GM12864 (cell line): ENCODE measurements around the gene ANKRD39.

ENCODE experiments used
- DNase-seq: peaks from one replicate; pipeline ENCODE4 v3.0.0-alpha.2; 2011; ENCODE audit warnings: low read depth
- H3K4me3 ChIP-seq: 2 replicates; pipeline ENCODE4 v1.5.1; 2011; ENCODE audit warnings: mild to moderate bottlenecking, low read depth, low read length, control low read depth
- TF ChIP-seq, protein P1 (sequence below): IDR thresholded peaks from 2 replicates; pipeline ENCODE4 v1.5.1; 2011; ENCODE audit warnings: low read depth, mild to moderate bottlenecking, moderate library complexity, low read length, control low read depth, inconsistent platforms; ENCODE audit errors: missing control alignments

ANKRD39 gene

DNA sequence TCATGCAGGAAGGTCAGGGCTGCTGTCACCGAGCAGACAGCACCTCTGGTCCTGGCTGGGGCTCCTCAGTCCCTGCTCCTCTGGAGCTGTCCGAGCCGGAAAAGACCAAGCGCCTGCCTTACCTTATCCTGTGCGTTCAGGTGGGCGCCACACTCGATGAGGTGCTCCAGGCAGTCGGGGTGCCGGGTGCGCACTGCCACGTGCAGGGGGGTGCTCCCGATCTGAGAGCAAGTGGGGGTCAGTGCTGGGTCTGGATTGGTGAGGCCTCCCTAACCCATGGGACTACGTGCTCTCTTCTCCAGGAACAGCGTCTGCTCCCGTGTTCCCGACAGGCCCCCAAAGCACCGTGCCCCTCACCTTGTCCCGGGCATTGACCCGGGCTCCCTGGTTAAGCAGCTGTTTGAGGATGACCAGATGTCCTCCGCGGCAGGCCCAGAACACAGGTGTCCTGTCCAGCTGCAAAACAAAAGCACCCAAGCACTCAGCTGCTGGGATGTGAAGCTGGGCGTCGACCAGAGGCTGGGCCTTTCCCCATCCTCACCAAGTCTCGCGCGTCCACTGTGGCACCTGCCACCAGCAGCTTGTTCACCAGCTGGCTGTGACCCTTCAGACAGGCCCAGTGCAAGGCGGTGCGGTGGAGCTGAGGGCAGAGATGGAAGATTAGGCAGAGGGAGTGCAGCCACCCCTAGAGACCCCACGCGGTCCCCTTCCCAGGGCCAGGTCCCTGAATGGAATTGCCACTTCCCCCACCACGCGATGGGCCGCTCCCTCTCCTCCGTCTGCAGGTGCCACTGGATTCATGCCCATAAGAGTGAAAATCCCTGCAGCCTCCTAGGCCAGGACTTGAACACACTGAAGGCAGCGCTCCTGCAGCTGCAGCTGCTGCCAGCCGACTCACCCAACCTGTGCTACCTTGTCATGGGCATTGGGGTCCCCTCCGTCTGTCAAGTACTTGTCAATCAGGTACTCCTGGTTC is 17.7 kb downstream of the ANKRD39 start:
- TF ChIP-seq, protein P1, sequence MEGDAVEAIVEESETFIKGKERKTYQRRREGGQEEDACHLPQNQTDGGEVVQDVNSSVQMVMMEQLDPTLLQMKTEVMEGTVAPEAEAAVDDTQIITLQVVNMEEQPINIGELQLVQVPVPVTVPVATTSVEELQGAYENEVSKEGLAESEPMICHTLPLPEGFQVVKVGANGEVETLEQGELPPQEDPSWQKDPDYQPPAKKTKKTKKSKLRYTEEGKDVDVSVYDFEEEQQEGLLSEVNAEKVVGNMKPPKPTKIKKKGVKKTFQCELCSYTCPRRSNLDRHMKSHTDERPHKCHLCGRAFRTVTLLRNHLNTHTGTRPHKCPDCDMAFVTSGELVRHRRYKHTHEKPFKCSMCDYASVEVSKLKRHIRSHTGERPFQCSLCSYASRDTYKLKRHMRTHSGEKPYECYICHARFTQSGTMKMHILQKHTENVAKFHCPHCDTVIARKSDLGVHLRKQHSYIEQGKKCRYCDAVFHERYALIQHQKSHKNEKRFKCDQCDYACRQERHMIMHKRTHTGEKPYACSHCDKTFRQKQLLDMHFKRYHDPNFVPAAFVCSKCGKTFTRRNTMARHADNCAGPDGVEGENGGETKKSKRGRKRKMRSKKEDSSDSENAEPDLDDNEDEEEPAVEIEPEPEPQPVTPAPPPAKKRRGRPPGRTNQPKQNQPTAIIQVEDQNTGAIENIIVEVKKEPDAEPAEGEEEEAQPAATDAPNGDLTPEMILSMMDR = no peak
- DNase-seq = no peak
- H3K4me3 ChIP-seq = no peak overlapping the region

DNA sequence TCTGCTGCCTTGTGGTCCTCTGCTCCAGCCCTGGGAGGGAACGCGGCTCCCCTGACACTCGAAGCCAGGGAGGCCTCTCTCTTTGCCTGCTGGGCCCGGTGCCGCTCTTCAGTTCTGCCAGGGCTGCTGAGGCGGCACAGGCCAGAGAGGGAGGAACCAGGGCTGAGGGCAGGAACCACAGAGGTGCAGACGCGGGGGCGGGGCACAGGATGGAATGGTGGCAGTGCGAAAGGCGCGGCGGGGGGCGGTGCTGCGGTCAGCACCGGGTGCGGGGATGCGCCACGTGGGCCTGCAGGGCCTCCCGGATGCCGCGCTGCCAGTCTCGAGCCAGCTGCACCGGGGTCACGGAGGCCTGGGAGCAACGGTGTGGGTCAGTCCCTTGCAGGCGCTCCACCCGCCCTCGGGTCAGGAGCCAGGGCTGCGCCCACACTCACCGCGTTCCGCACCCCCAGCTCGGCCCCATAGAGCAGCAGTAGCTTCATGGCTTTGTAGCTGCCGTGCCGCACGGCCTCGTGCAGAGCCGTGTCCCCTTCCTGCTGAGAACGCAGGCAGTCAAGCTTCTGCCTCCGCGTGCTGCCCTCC is 18.4 kb downstream of the ANKRD39 start:
- no peak for DNase-seq
- TF ChIP-seq, protein P1 = no peak
- no peak overlapping the region; the same call in 1 of the 2 replicates for H3K4me3 ChIP-seq

DNA sequence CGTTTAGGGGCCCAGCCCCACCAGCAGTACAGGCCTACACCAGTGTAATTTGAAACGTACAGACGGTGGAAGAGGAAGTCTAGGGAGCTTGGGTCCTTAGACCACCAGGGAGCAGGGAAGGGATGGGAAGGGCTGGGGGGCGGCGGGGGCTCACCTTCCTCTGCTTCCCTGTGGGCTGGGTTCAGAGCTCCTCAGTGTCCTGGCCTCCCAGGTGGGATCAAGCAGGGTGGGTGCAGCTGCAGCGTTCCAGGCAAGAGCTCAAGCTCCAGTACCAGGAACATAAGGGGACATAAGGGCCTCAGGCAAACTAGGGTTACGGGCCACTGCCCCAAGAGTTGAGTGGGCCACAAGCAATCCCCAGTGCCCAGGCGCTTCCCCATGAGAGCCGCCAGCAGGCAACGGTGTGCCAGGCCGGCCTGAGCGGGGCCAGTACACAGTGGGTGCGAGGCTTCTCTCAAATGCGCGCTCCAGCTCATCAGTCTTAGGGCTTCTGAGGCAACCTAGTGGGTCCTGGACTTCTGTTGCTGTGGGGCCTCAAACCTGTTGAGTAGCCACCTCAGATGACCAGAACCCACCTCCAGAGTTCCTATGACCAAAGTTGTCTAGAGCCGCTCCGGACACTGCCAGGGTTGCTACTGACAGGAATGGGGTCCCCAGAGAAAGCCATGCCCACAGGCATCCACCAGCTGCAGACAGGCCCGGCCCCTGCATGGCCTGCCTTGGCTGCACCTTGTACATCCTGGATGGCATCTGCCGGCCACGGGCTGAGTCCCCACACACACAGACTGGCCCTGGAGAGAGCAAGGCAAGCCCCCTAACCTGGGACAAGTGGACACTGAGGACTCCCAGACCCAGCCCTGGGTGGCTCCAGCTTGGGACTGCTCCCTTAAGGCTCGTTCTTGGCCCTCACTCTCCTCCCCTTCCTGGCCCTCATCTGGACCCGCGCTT is 19.2 kb downstream of the ANKRD39 start:
- TF ChIP-seq, protein P1 = no peak
- DNase-seq = no peak
- no peak overlapping the region for H3K4me3 ChIP-seq

DNA sequence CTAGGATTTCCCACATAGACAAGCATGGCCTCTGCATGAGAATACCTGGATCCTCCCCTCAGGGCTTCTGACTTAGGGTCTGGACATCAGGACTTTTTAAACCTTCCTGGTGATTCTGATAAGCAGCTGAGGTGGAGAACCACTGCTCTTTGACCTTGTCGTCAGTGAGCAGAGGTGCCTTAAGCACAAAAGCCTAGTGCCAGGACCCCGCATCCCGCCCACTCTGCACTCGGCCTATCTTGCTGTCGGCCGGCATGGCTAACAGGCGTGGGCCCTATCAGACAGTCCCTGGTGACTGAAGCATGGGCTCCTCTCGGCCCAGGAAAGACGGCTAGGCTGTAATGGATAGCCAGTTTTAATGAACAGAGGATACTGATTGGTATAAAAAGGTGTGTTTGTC is 20.2 kb downstream of the ANKRD39 start:
- TF ChIP-seq, protein P1 = no peak
- H3K4me3 ChIP-seq = no peak overlapping the region
- no peak for DNase-seq

DNA sequence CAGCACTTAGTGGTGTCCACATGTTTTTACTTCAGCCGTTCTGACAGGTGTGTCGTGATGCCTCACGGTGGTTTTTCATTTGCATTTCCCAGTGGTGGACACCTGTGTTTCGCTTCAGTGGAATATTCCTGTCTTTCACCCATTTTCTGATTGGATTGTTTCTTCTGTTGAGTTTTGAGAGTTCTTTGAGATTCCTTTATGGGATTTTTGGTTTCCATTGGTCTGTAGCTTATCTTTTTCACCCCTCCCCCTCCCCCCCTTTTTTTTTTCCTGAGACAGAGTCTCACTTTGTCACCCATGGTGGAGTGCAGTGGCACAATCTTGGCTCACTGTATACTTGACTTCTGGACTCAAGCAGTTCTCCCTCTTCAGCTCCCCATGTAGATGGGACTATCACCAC is 22.0 kb downstream of the ANKRD39 start:
- TF ChIP-seq, protein P1 = no peak
- no peak overlapping the region for H3K4me3 ChIP-seq
- DNase-seq = no peak

DNA sequence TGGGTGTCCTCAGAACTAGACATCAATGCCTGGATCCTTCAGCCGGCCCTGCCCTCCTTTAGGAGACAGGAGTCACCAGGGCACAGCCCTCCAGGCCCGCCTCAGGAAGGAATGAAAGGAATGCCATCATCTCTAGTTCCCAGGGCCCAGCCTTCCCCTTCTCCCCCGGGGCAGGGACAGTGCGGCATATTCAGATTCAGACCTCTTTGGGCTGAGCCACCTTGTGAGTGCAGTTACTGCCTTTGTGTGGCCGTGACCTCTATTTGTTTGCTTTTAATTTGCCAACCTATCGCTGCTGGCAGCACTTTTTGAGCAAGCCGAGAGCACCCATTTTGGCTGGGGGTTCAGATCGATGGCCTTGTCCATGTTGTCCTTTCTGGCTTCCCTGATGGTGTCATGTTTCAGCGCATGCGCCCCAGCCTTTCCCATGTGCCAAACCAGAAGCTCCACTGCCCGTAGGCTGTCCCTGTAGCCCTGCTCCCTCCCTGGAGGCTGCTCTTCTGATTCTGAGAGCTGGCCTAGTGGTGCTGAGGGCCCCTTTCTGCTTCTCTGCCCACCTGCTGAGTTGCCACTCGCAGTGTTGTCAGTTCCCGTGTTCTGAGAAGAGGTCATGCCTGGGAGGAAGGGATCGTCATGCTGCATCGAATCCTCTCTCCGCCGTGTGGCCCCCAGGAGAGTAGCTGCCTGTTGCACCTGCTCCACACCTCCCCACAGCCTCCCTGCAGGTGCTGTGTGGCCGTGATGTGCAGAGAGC is 24.9 kb downstream of the ANKRD39 start:
- no peak for DNase-seq
- H3K4me3 ChIP-seq = no peak overlapping the region

More for the DNA sequence above, 24.9 kb downstream of the ANKRD39 start:
- TF ChIP-seq, protein P1 = no peak
